Retinal pigment epithelial cell (primary cell): ENCODE data around the gene PPP4R4.

Source experiments
- DNase-seq: peaks from one replicate; pipeline ENCODE4 v3.0.0-alpha.2; 2010; ENCODE audit warnings: low read depth
- H3K4me3 ChIP-seq: 2 replicates; pipeline ENCODE4 v1.5.1; 2011; ENCODE audit warnings: mild to moderate bottlenecking, low read length, control low read depth, moderate library complexity
- TF ChIP-seq, protein P1 (sequence below): conservative IDR thresholded peaks from 2 replicates; pipeline ENCODE4 v1.5.1; 2011; ENCODE audit warnings: low read depth, low read length, control low read depth, inconsistent platforms

PPP4R4 gene, protein sequence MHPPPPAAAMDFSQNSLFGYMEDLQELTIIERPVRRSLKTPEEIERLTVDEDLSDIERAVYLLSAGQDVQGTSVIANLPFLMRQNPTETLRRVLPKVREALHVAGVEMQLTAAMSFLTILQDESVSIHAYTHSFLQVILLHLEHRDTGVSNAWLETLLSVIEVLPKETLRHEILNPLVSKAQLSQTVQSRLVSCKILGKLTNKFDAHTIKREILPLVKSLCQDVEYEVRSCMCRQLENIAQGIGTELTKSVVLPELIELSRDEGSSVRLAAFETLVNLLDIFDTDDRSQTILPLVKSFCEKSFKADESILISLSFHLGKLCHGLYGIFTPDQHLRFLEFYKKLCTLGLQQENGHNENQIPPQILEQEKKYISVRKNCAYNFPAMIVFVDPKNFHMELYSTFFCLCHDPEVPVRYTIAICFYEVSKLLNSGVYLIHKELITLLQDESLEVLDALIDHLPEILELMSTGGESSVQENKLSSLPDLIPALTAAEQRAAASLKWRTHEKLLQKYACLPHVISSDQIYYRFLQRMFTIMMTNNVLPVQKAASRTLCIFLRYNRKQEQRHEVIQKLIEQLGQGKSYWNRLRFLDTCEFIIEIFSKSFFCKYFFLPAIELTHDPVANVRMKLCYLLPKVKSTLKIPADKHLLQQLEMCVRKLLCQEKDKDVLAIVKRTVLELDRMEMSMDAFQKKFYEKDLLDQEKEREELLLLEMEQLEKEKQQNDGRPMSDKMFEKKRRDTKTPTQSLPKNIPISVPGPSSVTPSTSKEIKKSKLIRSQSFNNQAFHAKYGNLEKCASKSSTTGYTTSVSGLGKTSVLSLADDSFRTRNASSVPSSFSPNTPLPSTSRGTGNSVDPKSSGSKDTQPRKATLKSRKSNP

DNA sequence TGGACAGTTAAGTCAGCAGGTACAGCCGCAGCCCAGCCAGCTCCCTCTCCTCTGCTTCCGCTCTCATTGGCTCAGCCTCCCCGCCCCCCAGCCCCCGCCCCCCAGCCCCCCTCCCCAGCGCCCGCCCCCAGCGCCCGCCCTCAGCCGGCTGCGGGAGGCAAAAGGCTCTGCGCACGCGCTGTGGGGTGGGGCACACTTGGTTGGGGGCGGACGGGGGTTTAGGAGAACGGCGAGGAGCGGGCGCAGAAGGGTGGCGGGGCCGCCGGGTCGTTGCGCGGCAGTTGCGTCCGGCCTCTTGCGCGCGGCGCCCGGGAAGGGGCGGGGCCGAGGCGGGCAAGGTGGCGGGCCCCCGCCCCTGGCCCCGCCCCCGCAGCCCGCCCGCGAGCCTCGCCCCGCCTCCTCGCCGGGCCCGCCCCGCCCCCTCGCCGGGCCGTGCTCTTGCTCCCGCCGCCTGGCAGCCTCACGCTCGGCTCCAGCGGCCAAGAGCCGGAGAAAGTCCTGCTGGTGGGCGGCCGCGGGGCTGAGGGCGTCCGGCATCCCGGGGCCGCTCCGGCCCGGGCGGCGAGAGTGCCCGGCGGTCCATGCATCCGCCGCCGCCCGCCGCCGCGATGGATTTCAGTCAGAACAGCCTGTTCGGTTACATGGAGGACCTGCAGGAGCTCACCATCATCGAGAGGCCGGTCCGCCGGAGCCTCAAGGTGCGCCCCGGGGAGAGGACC is at the start of gene PPP4R4:
Gene PPP4R4 (plus strand): TSS at position 438 of the 719 bp plus-strand sequence. CDS start 144 bp downstream, at position 582.
- TF ChIP-seq, protein P1, sequence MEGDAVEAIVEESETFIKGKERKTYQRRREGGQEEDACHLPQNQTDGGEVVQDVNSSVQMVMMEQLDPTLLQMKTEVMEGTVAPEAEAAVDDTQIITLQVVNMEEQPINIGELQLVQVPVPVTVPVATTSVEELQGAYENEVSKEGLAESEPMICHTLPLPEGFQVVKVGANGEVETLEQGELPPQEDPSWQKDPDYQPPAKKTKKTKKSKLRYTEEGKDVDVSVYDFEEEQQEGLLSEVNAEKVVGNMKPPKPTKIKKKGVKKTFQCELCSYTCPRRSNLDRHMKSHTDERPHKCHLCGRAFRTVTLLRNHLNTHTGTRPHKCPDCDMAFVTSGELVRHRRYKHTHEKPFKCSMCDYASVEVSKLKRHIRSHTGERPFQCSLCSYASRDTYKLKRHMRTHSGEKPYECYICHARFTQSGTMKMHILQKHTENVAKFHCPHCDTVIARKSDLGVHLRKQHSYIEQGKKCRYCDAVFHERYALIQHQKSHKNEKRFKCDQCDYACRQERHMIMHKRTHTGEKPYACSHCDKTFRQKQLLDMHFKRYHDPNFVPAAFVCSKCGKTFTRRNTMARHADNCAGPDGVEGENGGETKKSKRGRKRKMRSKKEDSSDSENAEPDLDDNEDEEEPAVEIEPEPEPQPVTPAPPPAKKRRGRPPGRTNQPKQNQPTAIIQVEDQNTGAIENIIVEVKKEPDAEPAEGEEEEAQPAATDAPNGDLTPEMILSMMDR, result no peak
- peak; percentile 40 for DNase-seq

DNA sequence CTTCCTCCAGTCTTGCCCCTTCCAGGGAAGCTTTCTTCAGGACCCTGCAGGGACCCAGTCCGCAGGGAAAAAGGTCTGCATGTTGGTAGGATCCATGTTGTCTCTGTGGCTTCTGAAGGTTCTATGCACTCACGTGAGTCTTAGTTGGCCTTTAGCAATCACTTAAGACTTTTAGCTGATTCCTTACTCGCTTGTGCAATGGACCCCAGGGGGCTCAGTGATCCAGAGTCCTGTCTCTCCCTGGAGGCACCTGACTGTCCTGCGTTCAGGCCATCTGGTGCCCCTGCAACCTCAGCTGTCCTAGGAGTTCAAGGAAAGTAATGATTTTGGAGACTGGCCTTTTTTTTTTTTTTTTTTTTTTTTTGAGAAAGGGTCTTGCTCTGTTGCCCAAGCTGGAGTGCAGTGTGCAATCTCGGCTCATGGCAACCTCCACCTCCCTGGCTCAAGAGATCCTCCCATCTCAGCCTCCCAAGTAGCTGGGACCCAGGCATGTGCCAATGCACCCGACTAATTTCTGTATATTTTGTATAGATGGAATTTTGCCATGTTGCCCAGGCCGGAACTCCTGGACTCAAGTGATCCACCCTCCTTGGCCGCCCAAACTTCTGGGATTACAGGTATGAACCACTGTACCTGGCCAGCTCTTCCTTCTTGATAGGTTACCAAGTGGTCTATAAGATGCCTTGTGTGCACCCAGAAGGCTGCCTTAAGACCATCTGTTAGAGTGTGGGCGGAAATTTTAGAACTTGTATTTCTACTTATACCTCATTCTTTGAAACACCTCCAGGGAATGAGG is 49.3 kb upstream of the PPP4R4 start:
- no peak overlapping the region for H3K4me3 ChIP-seq
- TF ChIP-seq, protein P1, result no peak
- DNase-seq, result no peak

More for the DNA sequence above, at the start of gene PPP4R4:
- H3K4me3 ChIP-seq, result peak within 1 kb of the TSS; percentile 65

DNA sequence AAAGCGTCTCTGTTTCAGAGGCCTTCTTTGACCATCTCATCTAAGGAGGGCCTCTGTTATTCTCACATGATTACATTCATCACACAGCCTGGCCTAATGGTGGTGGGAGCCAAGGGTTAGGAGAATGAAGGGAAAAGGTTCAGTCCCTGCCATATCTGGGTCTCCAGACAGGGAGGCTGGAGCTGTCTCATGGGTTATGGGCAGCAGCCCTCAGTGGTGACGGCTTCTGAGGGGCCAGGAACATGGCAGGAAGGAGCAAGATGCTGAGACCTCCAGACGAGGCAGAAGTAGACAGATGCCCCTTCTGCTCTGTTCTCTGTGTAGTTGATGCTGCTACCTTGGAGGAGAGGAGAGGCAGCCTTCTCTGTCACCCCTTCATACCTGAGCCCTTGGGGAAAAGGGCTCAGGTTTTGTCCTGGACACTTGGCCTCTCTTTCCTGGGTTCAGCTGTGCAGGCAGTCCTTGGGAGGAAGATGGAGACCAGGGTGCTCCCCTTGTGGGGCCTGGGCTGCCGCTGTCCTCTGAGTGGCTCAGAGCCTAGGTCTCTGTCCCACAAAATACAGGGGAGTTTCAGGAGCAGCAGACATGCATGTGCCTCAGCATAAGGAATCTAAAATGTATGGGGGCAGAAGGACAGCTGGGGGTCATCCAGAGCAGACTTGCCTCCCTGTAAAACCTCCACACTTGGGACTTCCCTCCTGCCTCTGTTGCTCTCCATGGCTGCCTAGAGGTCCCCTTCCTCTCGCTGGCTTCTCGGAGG is 48.3 kb upstream of the PPP4R4 start:
- TF ChIP-seq, protein P1, result no peak
- no peak for DNase-seq
- H3K4me3 ChIP-seq, result no peak overlapping the region

DNA sequence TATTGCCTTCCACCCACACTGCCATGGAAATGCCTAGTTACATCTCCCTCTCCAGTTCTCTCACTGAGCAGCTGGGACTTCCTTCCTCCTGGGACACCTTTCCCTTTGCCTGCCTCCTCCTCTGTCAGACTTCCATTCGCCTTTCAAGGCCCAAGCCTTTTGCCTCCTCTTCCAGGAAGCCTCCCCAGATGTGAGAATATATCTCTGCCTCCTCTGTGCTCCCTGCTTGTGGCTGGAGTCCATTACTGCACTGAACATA is 47.8 kb upstream of the PPP4R4 start:
- no peak overlapping the region for H3K4me3 ChIP-seq
- no peak for DNase-seq
- TF ChIP-seq, protein P1, result no peak

DNA sequence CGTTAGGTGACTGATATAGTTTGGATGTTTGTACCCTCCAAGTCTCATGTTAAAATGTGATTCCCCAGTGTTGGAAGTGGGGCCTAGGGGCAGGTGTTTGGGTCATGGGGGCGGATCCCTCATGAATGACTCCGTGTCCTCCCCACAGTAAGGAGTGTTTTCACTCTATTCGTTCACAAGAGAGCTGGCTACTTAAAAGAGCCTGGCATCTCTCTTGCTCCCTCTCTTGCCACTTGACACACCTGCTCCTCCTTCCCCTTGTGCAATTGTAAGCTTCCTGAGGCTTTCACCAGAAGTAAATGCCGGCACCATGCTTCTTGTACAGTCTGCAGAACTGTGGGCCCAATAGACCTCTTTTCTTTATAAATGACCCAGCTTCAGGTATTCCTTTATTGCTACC is 47.3 kb upstream of the PPP4R4 start:
- DNase-seq, result no peak
- no peak overlapping the region for H3K4me3 ChIP-seq
- TF ChIP-seq, protein P1, result no peak

DNA sequence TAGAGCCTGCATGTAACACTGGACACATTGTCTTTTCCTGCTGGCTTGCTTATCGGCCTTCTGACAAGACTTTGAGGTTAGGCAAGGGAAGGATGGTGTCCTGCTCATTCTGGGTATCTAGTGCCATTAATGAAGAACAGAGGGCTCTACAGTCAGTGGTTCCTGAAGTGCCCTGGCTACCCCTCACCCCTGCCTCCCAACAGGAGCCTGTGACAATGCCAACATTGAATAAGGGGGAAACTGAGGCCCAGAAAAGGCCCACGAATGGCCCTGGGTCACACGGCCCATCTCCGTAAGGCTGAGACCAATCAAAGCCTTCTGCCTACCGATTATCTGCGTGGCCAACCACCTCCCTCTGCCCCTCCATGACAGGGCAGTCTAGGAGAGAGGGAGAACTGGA is 46.8 kb upstream of the PPP4R4 start:
- TF ChIP-seq, protein P1, result no peak
- no peak for DNase-seq
- H3K4me3 ChIP-seq, result no peak overlapping the region
